ENCODE data around the gene PWWP2B.

DNA sequence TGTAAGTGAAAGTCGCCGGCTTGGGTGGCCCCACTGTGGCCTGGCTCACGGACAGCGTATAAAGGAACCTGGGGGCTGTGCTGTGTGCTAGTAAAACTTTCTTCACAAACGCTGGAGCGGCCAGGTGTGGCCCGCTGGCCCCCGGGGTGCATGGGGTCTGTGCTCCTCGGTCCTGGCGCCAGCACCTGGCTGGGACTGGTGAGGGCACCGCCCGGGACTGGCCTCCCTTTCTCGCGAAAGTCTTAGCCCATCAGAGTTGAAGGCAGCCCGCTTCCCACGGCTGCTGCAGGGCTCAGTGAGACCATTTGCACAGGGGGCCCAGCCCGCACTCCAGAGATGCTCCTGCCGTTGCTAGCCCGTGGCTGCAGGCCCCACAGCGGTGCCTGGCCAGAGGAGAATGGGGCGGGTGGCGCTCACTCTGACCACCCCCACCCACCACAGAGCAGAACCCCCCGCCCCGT lies 5.8 kb downstream of the PWWP2B start:
- TF ChIP-seq, protein P1, sequence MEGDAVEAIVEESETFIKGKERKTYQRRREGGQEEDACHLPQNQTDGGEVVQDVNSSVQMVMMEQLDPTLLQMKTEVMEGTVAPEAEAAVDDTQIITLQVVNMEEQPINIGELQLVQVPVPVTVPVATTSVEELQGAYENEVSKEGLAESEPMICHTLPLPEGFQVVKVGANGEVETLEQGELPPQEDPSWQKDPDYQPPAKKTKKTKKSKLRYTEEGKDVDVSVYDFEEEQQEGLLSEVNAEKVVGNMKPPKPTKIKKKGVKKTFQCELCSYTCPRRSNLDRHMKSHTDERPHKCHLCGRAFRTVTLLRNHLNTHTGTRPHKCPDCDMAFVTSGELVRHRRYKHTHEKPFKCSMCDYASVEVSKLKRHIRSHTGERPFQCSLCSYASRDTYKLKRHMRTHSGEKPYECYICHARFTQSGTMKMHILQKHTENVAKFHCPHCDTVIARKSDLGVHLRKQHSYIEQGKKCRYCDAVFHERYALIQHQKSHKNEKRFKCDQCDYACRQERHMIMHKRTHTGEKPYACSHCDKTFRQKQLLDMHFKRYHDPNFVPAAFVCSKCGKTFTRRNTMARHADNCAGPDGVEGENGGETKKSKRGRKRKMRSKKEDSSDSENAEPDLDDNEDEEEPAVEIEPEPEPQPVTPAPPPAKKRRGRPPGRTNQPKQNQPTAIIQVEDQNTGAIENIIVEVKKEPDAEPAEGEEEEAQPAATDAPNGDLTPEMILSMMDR (IDR thresholded peaks at IDR 0.05; ENCODE audit: control extremely low read depth in 1 of 3, insufficient read depth in 1 of 3, low read depth in 1 of 3, low read length in 3 of 3): no peak
- TF ChIP-seq, protein P2, sequence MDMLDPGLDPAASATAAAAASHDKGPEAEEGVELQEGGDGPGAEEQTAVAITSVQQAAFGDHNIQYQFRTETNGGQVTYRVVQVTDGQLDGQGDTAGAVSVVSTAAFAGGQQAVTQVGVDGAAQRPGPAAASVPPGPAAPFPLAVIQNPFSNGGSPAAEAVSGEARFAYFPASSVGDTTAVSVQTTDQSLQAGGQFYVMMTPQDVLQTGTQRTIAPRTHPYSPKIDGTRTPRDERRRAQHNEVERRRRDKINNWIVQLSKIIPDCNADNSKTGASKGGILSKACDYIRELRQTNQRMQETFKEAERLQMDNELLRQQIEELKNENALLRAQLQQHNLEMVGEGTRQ (IDR thresholded peaks at IDR 0.05; ENCODE audit: low read length): no peak
- TF ChIP-seq, protein P3, sequence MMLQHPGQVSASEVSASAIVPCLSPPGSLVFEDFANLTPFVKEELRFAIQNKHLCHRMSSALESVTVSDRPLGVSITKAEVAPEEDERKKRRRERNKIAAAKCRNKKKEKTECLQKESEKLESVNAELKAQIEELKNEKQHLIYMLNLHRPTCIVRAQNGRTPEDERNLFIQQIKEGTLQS (IDR thresholded peaks at IDR 0.05; ENCODE audit: insufficient read depth, low read depth, low read length): no peak
- no peak for TF ChIP-seq EZH2 (IDR thresholded peaks at IDR 0.05; ENCODE audit: low read depth, low read length, severe bottlenecking)
- no peak for TF ChIP-seq HDAC6 (IDR thresholded peaks at IDR 0.05; ENCODE audit: low read depth, low read length)
- no peak for TF ChIP-seq SIX5 (IDR thresholded peaks at IDR 0.05; ENCODE audit: low read depth, low read length)
- TF ChIP-seq POLR2AphosphoS5 (IDR thresholded peaks at IDR 0.05; ENCODE audit: low read depth, low read length): no peak
- no peak for TF ChIP-seq BACH1 (IDR thresholded peaks at IDR 0.05; ENCODE audit: low read length)
- no peak for TF ChIP-seq CHD2 (IDR thresholded peaks at IDR 0.05; ENCODE audit: low read length)
- no peak for TF ChIP-seq YY1 (IDR thresholded peaks at IDR 0.05; ENCODE audit: low read depth, low read length)
- TF ChIP-seq EP300 (IDR thresholded peaks at IDR 0.05; ENCODE audit: borderline replicate concordance in 1 of 2, low read depth in 2 of 2, low read length in 2 of 2): no peak
- no peak for TF ChIP-seq SUZ12 (IDR thresholded peaks at IDR 0.05; ENCODE audit: low read length)

Measured in H1 (cell line).